Measurements from ENCODE around the gene NUP93.

NUP93 gene

DNA sequence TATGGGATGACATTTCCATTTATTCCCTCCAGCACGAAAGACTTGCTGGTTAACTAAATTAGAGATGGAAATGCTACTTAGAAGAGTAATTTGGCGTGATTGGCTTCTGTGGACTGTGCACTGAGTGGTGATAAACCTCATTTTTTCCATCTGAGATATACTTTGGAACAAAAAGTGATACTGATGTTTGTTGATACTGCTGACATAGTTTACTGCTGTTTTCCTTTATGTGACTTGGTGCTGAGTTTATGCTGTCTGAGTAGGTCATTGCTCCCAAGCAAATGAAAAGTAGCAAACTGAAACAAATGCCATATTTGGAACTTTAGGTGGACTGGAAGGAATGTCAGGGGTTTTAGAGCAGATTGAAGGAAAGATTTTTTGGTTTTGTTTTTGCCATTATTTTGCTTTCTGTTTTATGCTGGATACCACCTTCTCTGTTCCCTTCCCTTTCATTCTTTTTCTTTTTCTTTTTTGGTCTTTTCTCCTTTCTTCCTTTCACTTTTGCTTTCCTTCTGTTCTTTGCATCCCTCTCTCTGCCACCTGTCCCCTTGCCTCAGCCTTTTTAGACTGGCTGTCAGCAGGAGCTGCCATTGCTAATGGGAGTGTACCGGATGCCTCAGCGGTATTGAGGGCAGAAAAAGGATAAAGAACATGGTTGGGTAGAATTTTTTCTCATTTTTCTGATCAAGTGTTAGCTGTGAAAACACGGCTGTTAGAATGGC lies 41.8 kb downstream of the NUP93 start:
- Histone ChIP-seq H3K27ac (ENCODE audit: low read length) (no peak overlapping the region), H3K27me3 (ENCODE audit: control insufficient read depth, insufficient read depth, low read length) (no peaks in the 10 kb centered on the region), H3K4me3 (ENCODE audit: low read length) (no peak overlapping the region), H3K36me3 (ENCODE audit: control insufficient read depth, low read depth, low read length) (peaks cover 2% of the 10 kb centered on the region), H3K9me3 (ENCODE audit: control insufficient read depth, low read depth, low read length) (no peaks in the 10 kb centered on the region), H3K4me1 (ENCODE audit: control insufficient read depth, low read depth, low read length) (peaks cover 7% of the 10 kb centered on the region), H3K9ac (ENCODE audit: low read length) (no peak overlapping the region)

DNA sequence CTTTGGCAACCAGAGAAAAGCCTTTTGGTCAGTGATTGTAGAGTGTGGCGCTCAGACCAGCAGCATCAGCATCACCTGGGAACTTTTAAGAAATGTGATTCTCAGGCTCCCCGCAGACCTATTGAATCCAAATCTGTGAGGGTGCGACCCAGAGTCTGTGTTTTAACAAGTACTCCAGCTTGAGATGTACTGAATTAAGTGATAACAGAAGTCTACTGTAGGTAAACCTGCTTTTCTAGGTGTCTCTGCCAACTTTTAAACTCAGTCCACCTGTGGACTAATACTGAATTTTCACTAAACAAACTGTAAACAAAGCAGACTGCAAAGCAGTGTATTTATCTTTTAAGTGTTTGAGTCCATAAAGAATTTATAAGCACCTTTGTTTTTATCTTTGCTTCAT lies 43.6 kb downstream of the NUP93 start:
- Histone ChIP-seq H3K27me3 (ENCODE audit: control insufficient read depth, insufficient read depth, low read length) (no peaks in the 10 kb centered on the region), H3K36me3 (ENCODE audit: control insufficient read depth, low read depth, low read length) (no peaks in the 10 kb centered on the region), H3K9me3 (ENCODE audit: control insufficient read depth, low read depth, low read length) (no peaks in the 10 kb centered on the region), H3K9ac (ENCODE audit: low read length) (no peak overlapping the region), H3K27ac (ENCODE audit: low read length) (no peak overlapping the region), H3K4me3 (ENCODE audit: low read length) (no peak overlapping the region), H3K4me1 (ENCODE audit: control insufficient read depth, low read depth, low read length) (peaks cover 7% of the 10 kb centered on the region)

DNA sequence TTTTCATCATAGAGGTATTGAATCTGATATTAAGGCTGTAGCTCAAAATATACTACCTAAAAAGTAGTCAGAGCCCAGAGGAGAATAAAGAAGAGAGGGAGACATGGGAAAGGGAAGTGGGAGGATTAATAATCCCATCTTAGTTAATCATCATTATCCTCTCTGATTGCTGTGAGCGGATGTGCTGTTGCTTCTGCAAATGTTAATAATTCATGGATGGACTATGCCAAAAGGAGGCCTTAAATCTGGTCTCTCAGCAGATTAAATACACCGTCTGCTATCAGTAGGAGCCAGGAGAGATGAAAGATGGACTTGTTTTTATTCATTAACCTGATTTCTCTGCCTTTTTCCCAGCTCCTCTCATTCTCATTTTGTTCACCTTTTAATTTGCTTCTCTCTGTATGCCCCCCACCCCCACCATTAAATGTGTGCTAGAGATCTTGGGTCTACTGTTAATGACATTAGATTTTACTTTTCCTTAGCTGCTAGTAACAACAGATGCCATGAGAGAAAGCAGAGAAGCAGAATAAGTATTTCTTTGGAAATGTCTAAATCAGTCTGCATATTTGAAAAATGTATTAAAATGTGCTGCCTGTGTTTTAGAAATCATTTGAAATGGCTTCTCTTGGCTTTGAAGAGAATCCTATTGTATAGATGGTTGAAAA lies 44.2 kb downstream of the NUP93 start:
- peaks cover 7% of the 10 kb centered on the region for H3K4me1 ChIP-seq (ENCODE audit: control insufficient read depth, low read depth, low read length)
- H3K9ac ChIP-seq (ENCODE audit: low read length), result no peak overlapping the region
- H3K27me3 ChIP-seq (ENCODE audit: control insufficient read depth, insufficient read depth, low read length), result no peaks in the 10 kb centered on the region
- no peak overlapping the region for H3K4me3 ChIP-seq (ENCODE audit: low read length)
- no peaks in the 10 kb centered on the region for H3K36me3 ChIP-seq (ENCODE audit: control insufficient read depth, low read depth, low read length)
- no peak overlapping the region for H3K27ac ChIP-seq (ENCODE audit: low read length)
- H3K9me3 ChIP-seq (ENCODE audit: control insufficient read depth, low read depth, low read length), result no peaks in the 10 kb centered on the region

DNA sequence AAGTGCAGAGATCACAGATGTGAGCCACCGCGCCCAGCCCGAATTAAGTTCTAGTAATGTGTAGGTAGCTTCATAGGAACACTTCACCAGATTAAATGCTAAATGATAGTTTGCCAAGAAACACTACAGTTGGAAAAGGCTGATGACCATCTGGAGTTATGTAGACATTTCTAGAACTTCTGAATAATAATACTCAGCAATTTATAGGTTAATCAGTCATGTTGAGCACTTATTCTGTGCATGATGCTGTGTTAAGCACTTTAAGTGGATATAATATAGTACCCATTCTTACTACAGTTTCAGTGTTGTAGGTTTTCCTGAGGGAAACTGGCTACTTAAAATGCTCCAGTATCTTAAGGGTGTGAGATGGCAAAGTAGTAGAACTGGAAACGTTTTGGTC lies 45.2 kb downstream of the NUP93 start:
- no peaks in the 10 kb centered on the region for H3K27me3 ChIP-seq (ENCODE audit: control insufficient read depth, insufficient read depth, low read length)
- H3K27ac ChIP-seq (ENCODE audit: low read length), result no peak overlapping the region
- H3K4me1 ChIP-seq (ENCODE audit: control insufficient read depth, low read depth, low read length), result peaks cover 11% of the 10 kb centered on the region
- H3K9me3 ChIP-seq (ENCODE audit: control insufficient read depth, low read depth, low read length), result no peaks in the 10 kb centered on the region
- H3K9ac ChIP-seq (ENCODE audit: low read length), result no peak overlapping the region
- no peak overlapping the region for H3K4me3 ChIP-seq (ENCODE audit: low read length)
- no peaks in the 10 kb centered on the region for H3K36me3 ChIP-seq (ENCODE audit: control insufficient read depth, low read depth, low read length)

DNA sequence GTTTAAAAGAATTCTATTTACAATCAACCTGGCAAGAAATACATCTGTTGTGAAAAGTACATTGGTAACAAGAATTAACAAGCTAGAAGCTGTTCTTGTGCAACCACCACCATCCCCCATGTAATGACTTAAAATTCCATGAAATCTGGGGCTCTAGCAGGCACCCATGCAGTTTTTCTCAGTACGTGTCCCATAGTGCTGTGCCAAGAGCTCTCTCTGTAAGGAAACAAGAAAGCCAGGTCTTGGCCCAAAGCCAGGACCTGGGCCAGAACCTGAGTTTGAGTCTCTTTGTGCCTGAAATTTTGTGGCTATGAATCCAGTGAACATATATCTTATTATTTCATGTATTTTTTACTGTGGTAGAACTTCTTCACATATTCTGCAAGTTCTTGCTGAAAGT lies 46.6 kb downstream of the NUP93 start:
- Histone ChIP-seq H3K4me3 (ENCODE audit: low read length) (no peak overlapping the region), H3K9ac (ENCODE audit: low read length) (no peak overlapping the region), H3K27ac (ENCODE audit: low read length) (no peak overlapping the region), H3K36me3 (ENCODE audit: control insufficient read depth, low read depth, low read length) (no peaks in the 10 kb centered on the region), H3K27me3 (ENCODE audit: control insufficient read depth, insufficient read depth, low read length) (no peaks in the 10 kb centered on the region), H3K4me1 (ENCODE audit: control insufficient read depth, low read depth, low read length) (peaks cover 22% of the 10 kb centered on the region), H3K9me3 (ENCODE audit: control insufficient read depth, low read depth, low read length) (no peaks in the 10 kb centered on the region)

DNA sequence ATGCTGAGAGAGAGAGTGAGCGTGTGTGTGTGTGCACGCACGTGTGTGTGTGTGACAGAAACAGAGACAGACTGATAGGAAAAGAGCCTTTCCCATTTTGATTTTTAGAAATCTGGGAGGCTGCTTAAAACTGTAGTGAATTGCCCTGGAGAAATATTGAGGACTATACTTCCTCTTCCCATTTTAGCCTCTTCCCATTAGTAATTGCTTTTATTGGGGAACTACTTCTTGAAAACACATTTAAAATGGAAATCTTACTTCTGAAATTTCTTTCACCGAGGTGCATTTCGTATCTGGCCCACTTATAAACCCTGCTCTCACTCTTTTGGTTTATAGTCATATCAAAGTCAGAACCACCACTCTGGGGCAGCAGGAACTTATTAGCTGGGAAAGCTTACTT lies 47.1 kb downstream of the NUP93 start:
- no peaks in the 10 kb centered on the region for H3K9me3 ChIP-seq (ENCODE audit: control insufficient read depth, low read depth, low read length)
- H3K4me1 ChIP-seq (ENCODE audit: control insufficient read depth, low read depth, low read length), result peaks cover 27% of the 10 kb centered on the region
- H3K36me3 ChIP-seq (ENCODE audit: control insufficient read depth, low read depth, low read length), result no peaks in the 10 kb centered on the region
- no peak overlapping the region for H3K4me3 ChIP-seq (ENCODE audit: low read length)
- no peaks in the 10 kb centered on the region for H3K27me3 ChIP-seq (ENCODE audit: control insufficient read depth, insufficient read depth, low read length)
- H3K9ac ChIP-seq (ENCODE audit: low read length), result no peak overlapping the region
- no peak overlapping the region for H3K27ac ChIP-seq (ENCODE audit: low read length)

DNA sequence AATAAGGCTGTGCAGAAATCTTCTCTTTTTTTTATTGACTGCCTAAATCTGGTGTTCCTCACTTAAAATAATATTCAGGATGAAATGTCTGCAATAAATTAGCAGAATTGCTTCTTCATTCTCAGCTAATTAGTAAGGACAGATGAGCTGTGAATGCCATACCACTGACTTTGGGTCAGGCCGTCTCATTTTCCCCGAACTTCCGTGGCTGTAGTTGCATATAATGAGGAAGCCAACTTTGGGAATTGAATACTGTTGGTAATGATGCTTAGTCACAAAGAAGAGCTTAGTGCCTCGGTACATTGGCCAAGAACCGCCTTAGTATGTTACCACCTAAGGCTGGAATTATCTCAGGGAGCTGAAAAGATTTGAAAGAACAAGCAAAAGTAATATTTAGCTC lies 47.6 kb downstream of the NUP93 start:
- no peak overlapping the region for H3K9ac ChIP-seq (ENCODE audit: low read length)
- no peak overlapping the region for H3K27ac ChIP-seq (ENCODE audit: low read length)
- H3K9me3 ChIP-seq (ENCODE audit: control insufficient read depth, low read depth, low read length), result no peaks in the 10 kb centered on the region
- H3K36me3 ChIP-seq (ENCODE audit: control insufficient read depth, low read depth, low read length), result no peaks in the 10 kb centered on the region
- peaks cover 29% of the 10 kb centered on the region for H3K4me1 ChIP-seq (ENCODE audit: control insufficient read depth, low read depth, low read length)
- H3K27me3 ChIP-seq (ENCODE audit: control insufficient read depth, insufficient read depth, low read length), result no peaks in the 10 kb centered on the region
- no peak overlapping the region for H3K4me3 ChIP-seq (ENCODE audit: low read length)

DNA sequence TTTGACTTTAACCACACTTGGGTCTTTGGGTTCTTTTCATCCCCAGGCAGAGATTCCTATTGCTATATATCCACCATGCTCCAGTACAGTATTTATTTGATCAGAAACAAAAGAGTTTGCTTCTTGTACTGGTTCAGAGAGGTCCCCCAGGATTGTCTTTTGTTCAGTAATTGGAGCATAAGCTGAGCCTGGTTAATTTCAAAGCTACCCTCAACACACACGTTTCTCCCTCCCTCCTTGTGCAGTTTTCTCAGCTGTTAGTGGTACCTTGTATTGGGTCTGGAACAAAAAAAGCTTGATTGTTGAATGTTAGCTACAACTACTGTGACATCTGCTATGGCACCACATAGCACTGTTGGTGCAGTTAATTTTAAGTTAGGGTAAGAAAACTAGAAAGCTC lies 50.0 kb downstream of the NUP93 start:
- Histone ChIP-seq H3K27ac (ENCODE audit: low read length) (no peak overlapping the region), H3K27me3 (ENCODE audit: control insufficient read depth, insufficient read depth, low read length) (no peaks in the 10 kb centered on the region), H3K9ac (ENCODE audit: low read length) (no peak overlapping the region), H3K36me3 (ENCODE audit: control insufficient read depth, low read depth, low read length) (no peaks in the 10 kb centered on the region), H3K9me3 (ENCODE audit: control insufficient read depth, low read depth, low read length) (no peaks in the 10 kb centered on the region), H3K4me3 (ENCODE audit: low read length) (no peak overlapping the region), H3K4me1 (ENCODE audit: control insufficient read depth, low read depth, low read length) (peaks cover 46% of the 10 kb centered on the region)

DNA sequence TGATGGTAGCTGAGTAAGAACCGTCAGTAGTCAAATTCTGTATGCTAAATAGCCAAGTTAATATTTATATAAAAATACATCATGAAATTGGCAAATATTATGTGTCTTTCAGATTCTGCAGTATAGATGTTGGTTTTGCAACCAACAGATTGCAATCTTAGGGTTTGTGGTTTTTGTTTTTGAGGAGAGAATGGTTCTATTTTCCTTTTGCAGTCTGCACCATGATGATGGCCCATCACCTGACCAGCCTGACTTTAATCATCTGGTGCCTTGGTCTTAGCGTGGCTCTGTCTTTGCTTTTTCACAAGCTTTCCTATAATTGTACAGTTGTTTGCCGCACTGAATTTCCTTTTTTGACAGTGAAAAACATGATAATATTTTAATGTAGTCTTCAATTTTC lies 50.7 kb downstream of the NUP93 start:
- no peak overlapping the region for H3K4me3 ChIP-seq (ENCODE audit: low read length)
- H3K9me3 ChIP-seq (ENCODE audit: control insufficient read depth, low read depth, low read length), result no peaks in the 10 kb centered on the region
- H3K4me1 ChIP-seq (ENCODE audit: control insufficient read depth, low read depth, low read length), result peaks cover 46% of the 10 kb centered on the region
- H3K27me3 ChIP-seq (ENCODE audit: control insufficient read depth, insufficient read depth, low read length), result no peaks in the 10 kb centered on the region
- no peaks in the 10 kb centered on the region for H3K36me3 ChIP-seq (ENCODE audit: control insufficient read depth, low read depth, low read length)
- no peak overlapping the region for H3K9ac ChIP-seq (ENCODE audit: low read length)
- no peak overlapping the region for H3K27ac ChIP-seq (ENCODE audit: low read length)

DNA sequence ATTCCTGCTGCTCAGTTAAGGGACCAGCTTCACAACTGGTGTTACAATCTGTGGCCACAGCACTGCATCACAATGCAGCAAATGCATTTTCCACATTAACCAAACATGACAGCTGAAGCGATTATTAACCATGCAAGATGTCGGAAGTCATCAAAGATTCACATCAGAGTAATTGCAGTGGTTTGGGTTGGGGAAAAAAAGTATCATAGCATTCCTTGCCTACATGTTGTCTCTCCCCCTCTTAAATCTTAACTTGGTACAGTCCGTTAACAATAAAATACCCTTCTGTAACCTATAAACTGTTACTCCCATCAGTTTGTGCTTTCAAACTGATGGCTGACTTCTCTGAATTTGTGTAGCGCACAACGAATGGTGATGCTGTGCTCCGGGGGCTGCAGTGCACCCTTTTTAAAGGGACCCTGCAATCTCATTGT lies 51.6 kb downstream of the NUP93 start:
- peaks cover 50% of the 10 kb centered on the region for H3K4me1 ChIP-seq (ENCODE audit: control insufficient read depth, low read depth, low read length)
- no peaks in the 10 kb centered on the region for H3K27me3 ChIP-seq (ENCODE audit: control insufficient read depth, insufficient read depth, low read length)
- no peak overlapping the region for H3K27ac ChIP-seq (ENCODE audit: low read length)
- H3K36me3 ChIP-seq (ENCODE audit: control insufficient read depth, low read depth, low read length), result no peaks in the 10 kb centered on the region
- H3K4me3 ChIP-seq (ENCODE audit: low read length), result peak overlapping the region; percentile 16
- no peaks in the 10 kb centered on the region for H3K9me3 ChIP-seq (ENCODE audit: control insufficient read depth, low read depth, low read length)
- no peak overlapping the region for H3K9ac ChIP-seq (ENCODE audit: low read length)

DNA sequence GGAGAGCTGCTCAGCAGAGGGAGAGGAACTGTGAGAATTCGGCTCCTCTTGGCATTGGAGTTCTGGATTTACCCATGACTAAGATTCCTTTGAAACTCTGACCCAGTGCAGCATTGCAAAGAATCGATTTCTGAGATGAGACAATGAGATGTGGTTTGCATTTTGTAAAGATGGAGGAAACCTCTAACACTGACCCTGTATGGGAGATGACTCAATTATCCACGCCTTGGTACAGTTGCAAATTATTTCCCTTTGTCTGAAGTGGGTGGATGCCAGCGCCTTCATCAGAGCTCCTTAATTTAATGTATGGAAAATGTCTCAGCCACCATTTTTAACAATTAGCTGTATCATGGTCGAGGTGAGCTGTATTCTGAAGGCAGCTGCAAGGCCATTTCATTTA lies 53.4 kb downstream of the NUP93 start:
- H3K9ac ChIP-seq (ENCODE audit: low read length), result peak overlapping the region; percentile 6
- peak overlapping the region; percentile 4 for H3K27ac ChIP-seq (ENCODE audit: low read length)
- H3K27me3 ChIP-seq (ENCODE audit: control insufficient read depth, insufficient read depth, low read length), result no peaks in the 10 kb centered on the region
- H3K4me1 ChIP-seq (ENCODE audit: control insufficient read depth, low read depth, low read length), result peaks cover 67% of the 10 kb centered on the region
- H3K36me3 ChIP-seq (ENCODE audit: control insufficient read depth, low read depth, low read length), result no peaks in the 10 kb centered on the region
- H3K9me3 ChIP-seq (ENCODE audit: control insufficient read depth, low read depth, low read length), result no peaks in the 10 kb centered on the region
- H3K4me3 ChIP-seq (ENCODE audit: low read length), result no peak overlapping the region

DNA sequence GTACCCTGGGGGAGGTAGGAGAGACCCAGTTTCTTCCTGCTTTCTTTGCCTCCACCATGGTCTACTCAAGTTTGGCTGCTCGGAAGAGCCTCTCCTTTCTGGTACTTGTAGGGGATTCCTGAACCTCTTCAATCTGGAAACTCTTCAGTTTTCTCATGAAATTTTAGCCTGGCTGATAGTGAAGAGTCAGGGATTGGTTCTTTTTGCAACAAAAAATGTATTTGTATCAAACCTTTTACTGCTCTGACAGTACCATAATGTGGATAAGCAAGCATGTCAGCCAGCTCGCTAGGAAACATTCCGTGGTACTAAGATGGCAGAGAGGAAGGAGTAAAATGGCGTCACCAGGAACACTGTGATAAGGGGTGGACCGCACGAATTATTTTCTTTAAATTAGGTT lies 55.4 kb downstream of the NUP93 start:
- peaks cover 62% of the 10 kb centered on the region for H3K4me1 ChIP-seq (ENCODE audit: control insufficient read depth, low read depth, low read length)

More for the DNA sequence above, 55.4 kb downstream of the NUP93 start:
- H3K27me3 ChIP-seq (ENCODE audit: control insufficient read depth, insufficient read depth, low read length), result no peaks in the 10 kb centered on the region
- no peak overlapping the region for H3K27ac ChIP-seq (ENCODE audit: low read length)
- no peaks in the 10 kb centered on the region for H3K36me3 ChIP-seq (ENCODE audit: control insufficient read depth, low read depth, low read length)
- H3K9me3 ChIP-seq (ENCODE audit: control insufficient read depth, low read depth, low read length), result no peaks in the 10 kb centered on the region
- H3K9ac ChIP-seq (ENCODE audit: low read length), result no peak overlapping the region
- no peak overlapping the region for H3K4me3 ChIP-seq (ENCODE audit: low read length)
